ENCODE measurements around the gene LTB4R. TPM values are rescaled to one million over a fixed set of nuclear protein-coding genes. Genes with fewer than 3 reads are reported as not detected.

Gene LTB4R
- total and polyA plus RNA-seq, 4 donors: 0.86 to 5.0 (median 2.5) TPM

DNA sequence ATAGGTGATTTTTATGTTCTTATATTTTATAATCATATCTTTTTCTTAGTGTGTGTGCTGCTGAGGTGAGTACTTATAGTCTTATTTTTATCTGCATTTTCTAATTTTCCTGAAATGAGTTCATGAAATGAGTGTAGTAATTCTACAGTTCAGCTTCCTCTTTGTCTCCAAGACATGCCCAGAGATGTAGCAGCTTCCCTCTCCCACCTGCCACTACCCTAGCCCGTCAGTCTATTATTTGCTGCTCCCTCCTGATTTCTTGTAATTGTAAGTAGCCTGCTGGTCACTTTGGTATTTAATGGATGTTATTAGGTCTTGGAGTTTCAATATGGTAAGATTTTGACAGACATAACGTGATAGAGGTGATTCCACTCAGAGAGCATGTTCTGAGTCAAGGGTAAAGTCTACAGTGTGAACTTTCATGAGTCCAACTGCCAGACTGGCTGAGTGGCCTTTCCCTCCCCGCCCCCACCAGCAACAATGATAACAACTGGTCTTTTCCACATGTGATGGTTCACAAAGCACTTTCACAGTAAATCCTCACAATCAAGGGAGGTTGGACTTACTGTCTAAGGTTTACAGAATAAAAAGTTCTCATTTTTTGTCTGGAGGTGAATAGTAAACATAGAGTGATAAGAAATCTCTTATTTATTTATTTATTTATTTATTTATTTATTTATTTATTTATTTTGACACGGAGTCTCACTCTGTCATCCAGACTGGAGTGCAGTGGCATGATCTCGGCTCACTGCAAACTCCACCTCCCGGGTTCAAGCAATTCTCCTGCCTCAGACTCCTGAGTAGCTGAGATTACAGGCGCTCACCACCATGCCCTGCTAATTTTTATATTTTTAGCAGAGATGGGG, 32.7 kb downstream of the LTB4R start (continued):
- TF ChIP-seq, protein P1, sequence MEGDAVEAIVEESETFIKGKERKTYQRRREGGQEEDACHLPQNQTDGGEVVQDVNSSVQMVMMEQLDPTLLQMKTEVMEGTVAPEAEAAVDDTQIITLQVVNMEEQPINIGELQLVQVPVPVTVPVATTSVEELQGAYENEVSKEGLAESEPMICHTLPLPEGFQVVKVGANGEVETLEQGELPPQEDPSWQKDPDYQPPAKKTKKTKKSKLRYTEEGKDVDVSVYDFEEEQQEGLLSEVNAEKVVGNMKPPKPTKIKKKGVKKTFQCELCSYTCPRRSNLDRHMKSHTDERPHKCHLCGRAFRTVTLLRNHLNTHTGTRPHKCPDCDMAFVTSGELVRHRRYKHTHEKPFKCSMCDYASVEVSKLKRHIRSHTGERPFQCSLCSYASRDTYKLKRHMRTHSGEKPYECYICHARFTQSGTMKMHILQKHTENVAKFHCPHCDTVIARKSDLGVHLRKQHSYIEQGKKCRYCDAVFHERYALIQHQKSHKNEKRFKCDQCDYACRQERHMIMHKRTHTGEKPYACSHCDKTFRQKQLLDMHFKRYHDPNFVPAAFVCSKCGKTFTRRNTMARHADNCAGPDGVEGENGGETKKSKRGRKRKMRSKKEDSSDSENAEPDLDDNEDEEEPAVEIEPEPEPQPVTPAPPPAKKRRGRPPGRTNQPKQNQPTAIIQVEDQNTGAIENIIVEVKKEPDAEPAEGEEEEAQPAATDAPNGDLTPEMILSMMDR (IDR thresholded peaks at IDR 0.05; ENCODE audit: low read depth, low read length, missing input control): no peak
- TF ChIP-seq HNF4A (conservative IDR thresholded peaks at IDR 0.05) (peak; percentile 96 to 98), YY1 (IDR thresholded peaks at IDR 0.05) (peak; percentile 56), GABPA (IDR thresholded peaks at IDR 0.05 in 1 of 2, conservative IDR thresholded peaks at IDR 0.05 in 1 of 2) (no peak), JUND (IDR thresholded peaks at IDR 0.05) (peak; percentile 29 to 42), ATF3 (IDR thresholded peaks at IDR 0.05) (no peak)

DNA sequence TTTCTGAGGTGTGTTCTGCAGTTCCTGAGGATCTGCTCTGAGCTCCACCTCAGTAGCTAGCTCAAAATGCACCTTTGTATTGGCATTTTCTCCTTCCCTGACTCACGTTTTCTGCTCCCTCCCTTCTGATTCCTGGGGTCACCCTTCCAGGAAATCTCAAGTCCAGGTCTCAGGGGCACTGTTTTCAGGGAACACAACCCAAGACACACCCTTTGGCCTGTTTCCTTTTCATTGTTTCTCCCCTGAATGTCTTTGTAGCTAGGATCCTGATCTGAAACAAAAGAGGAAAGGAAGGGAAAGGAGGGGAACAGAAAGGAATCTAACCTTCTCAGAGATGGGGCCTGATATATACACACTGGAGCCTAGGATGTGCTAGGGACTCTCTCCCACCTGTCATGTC, 35.8 kb downstream of the LTB4R start:
- H3K9ac ChIP-seq (ENCODE audit: low read depth in 1 of 2, low read length in 2 of 2): no peak overlapping the region
- H3K27ac ChIP-seq (ENCODE audit: low read depth in 1 of 2, low read length in 2 of 2): no peak overlapping the region
- no peaks in the 10 kb centered on the region for H3K9me3 ChIP-seq (ENCODE audit: control insufficient read depth in 4 of 4, low read length in 3 of 4)
- no peak for DNase-seq (ENCODE audit: low spot score)
- TF ChIP-seq, protein P1 (IDR thresholded peaks at IDR 0.05; ENCODE audit: low read depth, low read length, missing input control): no peak
- TF ChIP-seq ATF3 (IDR thresholded peaks at IDR 0.05) (no peak), EGR1 (IDR thresholded peaks at IDR 0.05; ENCODE audit: low read depth in 2 of 2) (no peak), SP1 (IDR thresholded peaks at IDR 0.05) (no peak), FOXA1 (IDR thresholded peaks at IDR 0.05) (no peak), MAX (IDR thresholded peaks at IDR 0.05) (no peak), NR2F2 (IDR thresholded peaks at IDR 0.05) (no peak), HNF4G (IDR thresholded peaks at IDR 0.05) (no peak), YY1 (IDR thresholded peaks at IDR 0.05) (no peak)
- TF ChIP-seq, protein P2, sequence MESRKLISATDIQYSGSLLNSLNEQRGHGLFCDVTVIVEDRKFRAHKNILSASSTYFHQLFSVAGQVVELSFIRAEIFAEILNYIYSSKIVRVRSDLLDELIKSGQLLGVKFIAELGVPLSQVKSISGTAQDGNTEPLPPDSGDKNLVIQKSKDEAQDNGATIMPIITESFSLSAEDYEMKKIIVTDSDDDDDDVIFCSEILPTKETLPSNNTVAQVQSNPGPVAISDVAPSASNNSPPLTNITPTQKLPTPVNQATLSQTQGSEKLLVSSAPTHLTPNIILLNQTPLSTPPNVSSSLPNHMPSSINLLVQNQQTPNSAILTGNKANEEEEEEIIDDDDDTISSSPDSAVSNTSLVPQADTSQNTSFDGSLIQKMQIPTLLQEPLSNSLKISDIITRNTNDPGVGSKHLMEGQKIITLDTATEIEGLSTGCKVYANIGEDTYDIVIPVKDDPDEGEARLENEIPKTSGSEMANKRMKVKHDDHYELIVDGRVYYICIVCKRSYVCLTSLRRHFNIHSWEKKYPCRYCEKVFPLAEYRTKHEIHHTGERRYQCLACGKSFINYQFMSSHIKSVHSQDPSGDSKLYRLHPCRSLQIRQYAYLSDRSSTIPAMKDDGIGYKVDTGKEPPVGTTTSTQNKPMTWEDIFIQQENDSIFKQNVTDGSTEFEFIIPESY (IDR thresholded peaks at IDR 0.05): no peak
- H3K36me3 ChIP-seq (ENCODE audit: control insufficient read depth in 4 of 4, insufficient read depth in 3 of 4, low read depth in 1 of 4, low read length in 3 of 4): no peaks in the 10 kb centered on the region
- no peaks in the 10 kb centered on the region for H3K27me3 ChIP-seq (ENCODE audit: control insufficient read depth in 4 of 4, insufficient read depth in 4 of 4, low read length in 3 of 4)
- WGBS: 68% methylated on average over 1 of the region's 1 CpG
- H3K4me3 ChIP-seq (ENCODE audit: low read depth in 1 of 3, low read length in 3 of 3): no peak overlapping the region
- peaks cover 0 to 3% (median 1%) of the 10 kb centered on the region in 4 donors for H3K4me1 ChIP-seq (ENCODE audit: control insufficient read depth in 4 of 4, insufficient read depth in 4 of 4, low read length in 3 of 4)
